GM18951 (cell line): ENCODE results near the gene PHC2.

Experiments
- POLR2A ChIP-seq: IDR thresholded peaks from 4 replicates; pipeline ENCODE4 v1.6.1; 2011; ENCODE audit warnings: mild to moderate bottlenecking; ENCODE audit not compliant: insufficient read length, insufficient read depth; ENCODE audit errors: extremely low read depth
- in situ Hi-C: fragments of 300-500 bp; cut with MboI; formaldehyde crosslinking; loops from one replicate; pipeline ENCODE4 v1.12.0; 2022; ENCODE audit warnings: low sequenced_read_pairs, mixed read lengths, inconsistent platforms; ENCODE audit not compliant: unreplicated experiment

The PHC2 gene

GRCh38 chr1:33430692-33431593, at the start of gene PHC2:
Gene PHC2 (minus strand): TSS chr1:33431095. CDS start chr1:33375539, 55,556 bp downstream.
- TF ChIP-seq POLR2A = no peak
- in situ Hi-C loops = no loop called here

- in situ Hi-C loops = loop anchor here (10.0 kb wide), 1 partner anchor 113 kb away; no protein-coding TSS in a partner anchor
- no peak for TF ChIP-seq POLR2A
Measured at GRCh38 chr1:33477451-33477850, 46.6 kb upstream of the PHC2 start.

GRCh38 chr1:33473900-33474299, 43.0 kb upstream of the PHC2 start:
- in situ Hi-C loops = loop anchor here (10.0 kb wide), 1 partner anchor 109 kb away; no protein-coding TSS in a partner anchor
- no peak for TF ChIP-seq POLR2A

- TF ChIP-seq POLR2A = peak; percentile 64
- in situ Hi-C loops = loop anchor here (10.0 kb wide), 1 partner anchor 108 kb away; no protein-coding TSS in a partner anchor
Measured at GRCh38 chr1:33472269-33472980, 41.5 kb upstream of the PHC2 start, which contains the start of gene ZSCAN20. Gene ZSCAN20 (plus strand): TSS chr1:33472645. CDS start chr1:33479289, 6,644 bp downstream.

- TF ChIP-seq POLR2A = no peak
- in situ Hi-C loops = loop anchor here (10.0 kb wide), 1 partner anchor 107 kb away; no protein-coding TSS in a partner anchor
Measured at GRCh38 chr1:33471416-33471815, 40.5 kb upstream of the PHC2 start.

- no peak for TF ChIP-seq POLR2A
- in situ Hi-C loops = loop anchor here (10.0 kb wide), 1 partner anchor 106 kb away; no protein-coding TSS in a partner anchor
Measured at GRCh38 chr1:33470495-33471012, 39.7 kb upstream of the PHC2 start.

- no peak for TF ChIP-seq POLR2A
- in situ Hi-C loops = loop anchor here (10.0 kb wide), 2 partner anchors 105 to 175 kb away; no protein-coding TSS in a partner anchor
Measured at GRCh38 chr1:33469691-33470090, 38.8 kb upstream of the PHC2 start.

- in situ Hi-C loops = loop anchor here (10.0 kb wide), 1 partner anchor 174 kb away; no protein-coding TSS in a partner anchor
Measured at GRCh38 chr1:33468967-33469366, 38.1 kb upstream of the PHC2 start.

GRCh38 chr1:33468531-33468930, 37.6 kb upstream of the PHC2 start:
- TF ChIP-seq POLR2A = no peak
- in situ Hi-C loops = loop anchor here (10.0 kb wide), 1 partner anchor 174 kb away; no protein-coding TSS in a partner anchor

More at GRCh38 chr1:33468967-33469366, 38.1 kb upstream of the PHC2 start:
- no peak for TF ChIP-seq POLR2A

- in situ Hi-C loops = loop anchor here (10.0 kb wide), 1 partner anchor 173 kb away; no protein-coding TSS in a partner anchor
- no peak for TF ChIP-seq POLR2A
Measured at GRCh38 chr1:33468011-33468410, 37.1 kb upstream of the PHC2 start.

- in situ Hi-C loops = loop anchor here (10.0 kb wide), 1 partner anchor 171 kb away; no protein-coding TSS in a partner anchor
- no peak for TF ChIP-seq POLR2A
Measured at GRCh38 chr1:33466159-33466558, 35.3 kb upstream of the PHC2 start.

- in situ Hi-C loops = loop anchor here (10.0 kb wide), 1 partner anchor 171 kb away; no protein-coding TSS in a partner anchor
- no peak for TF ChIP-seq POLR2A
Measured at GRCh38 chr1:33465316-33465715, 34.4 kb upstream of the PHC2 start.
